Measurements from ENCODE around the gene EDAR. TPM values are rescaled to one million over a fixed set of nuclear protein-coding genes. Genes with fewer than 3 reads are reported as not detected.

EDAR gene
- total RNA-seq, 4 donors from 2014 or later = not detected

GRCh38 chr2:108941767-108942166 is 47.3 kb downstream of the EDAR start:
- intact Hi-C loops (cut with DNase I) = loop anchor here (10.0 kb wide), 1 partner anchor 87 kb away; no protein-coding TSS in a partner anchor
- Histone ChIP-seq H3K4me3 (no peak overlapping the region), H3K4me1 (peaks cover 0 to 16% (median 4%) of the 10 kb centered on the region in 4 donors), H3K27me3 (no peaks in the 10 kb centered on the region), H3K9me3 (peaks cover 0 to under 1% (median 0%) of the 10 kb centered on the region in 4 donors), H3K36me3 (no peaks in the 10 kb centered on the region), H3K27ac (replicated peaks in 1 of 4) (no peak overlapping the region)
- WGBS = 100% methylated on average over 4 of the region's 9 CpGs
- no peak for DNase-seq (ENCODE audit: extremely low spot score)
- TF ChIP-seq EP300 (IDR thresholded peaks at IDR 0.05) (no peak), POLR2AphosphoS5 (IDR thresholded peaks at IDR 0.05) (no peak), POLR2A (IDR thresholded peaks at IDR 0.05; ENCODE audit: low read depth) (no peak)
- TF ChIP-seq, protein P1, sequence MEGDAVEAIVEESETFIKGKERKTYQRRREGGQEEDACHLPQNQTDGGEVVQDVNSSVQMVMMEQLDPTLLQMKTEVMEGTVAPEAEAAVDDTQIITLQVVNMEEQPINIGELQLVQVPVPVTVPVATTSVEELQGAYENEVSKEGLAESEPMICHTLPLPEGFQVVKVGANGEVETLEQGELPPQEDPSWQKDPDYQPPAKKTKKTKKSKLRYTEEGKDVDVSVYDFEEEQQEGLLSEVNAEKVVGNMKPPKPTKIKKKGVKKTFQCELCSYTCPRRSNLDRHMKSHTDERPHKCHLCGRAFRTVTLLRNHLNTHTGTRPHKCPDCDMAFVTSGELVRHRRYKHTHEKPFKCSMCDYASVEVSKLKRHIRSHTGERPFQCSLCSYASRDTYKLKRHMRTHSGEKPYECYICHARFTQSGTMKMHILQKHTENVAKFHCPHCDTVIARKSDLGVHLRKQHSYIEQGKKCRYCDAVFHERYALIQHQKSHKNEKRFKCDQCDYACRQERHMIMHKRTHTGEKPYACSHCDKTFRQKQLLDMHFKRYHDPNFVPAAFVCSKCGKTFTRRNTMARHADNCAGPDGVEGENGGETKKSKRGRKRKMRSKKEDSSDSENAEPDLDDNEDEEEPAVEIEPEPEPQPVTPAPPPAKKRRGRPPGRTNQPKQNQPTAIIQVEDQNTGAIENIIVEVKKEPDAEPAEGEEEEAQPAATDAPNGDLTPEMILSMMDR (IDR thresholded peaks at IDR 0.05) = no peak

DNA sequence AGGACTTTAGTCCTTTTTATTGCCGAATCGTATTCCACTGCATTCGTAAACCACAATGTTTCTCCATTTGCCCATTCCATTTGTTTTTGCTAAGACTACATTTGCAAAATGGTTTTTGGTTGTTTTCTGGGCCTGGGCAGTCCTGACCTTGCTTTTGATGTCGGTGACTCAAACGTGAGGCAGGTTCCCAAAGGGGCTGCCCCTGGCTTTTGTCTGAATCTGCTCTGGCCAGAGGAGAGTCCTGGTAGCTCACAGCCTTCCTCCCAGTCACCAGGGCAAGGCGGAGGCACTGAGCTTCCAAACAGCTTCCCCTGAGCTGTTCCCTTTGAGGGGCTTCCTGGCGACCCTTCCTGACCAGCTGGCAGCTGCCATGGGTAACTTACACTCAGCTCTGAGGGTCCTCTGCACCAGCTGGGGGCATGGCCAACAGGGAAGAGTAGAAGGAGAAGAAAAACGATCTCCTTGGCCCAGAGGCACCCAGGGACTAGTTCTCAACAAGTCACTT is 47.8 kb downstream of the EDAR start:
- Histone ChIP-seq H3K27ac (replicated peaks in 1 of 4) (no peak overlapping the region), H3K4me1 (peaks cover 0 to 15% (median 4%) of the 10 kb centered on the region in 4 donors), H3K36me3 (no peaks in the 10 kb centered on the region), H3K27me3 (no peaks in the 10 kb centered on the region), H3K4me3 (no peak overlapping the region), H3K9me3 (no peaks in the 10 kb centered on the region)
- TF ChIP-seq EP300 (IDR thresholded peaks at IDR 0.05) = no peak
- TF ChIP-seq POLR2AphosphoS5 (IDR thresholded peaks at IDR 0.05) = no peak
- TF ChIP-seq, protein P1 (IDR thresholded peaks at IDR 0.05) = no peak
- TF ChIP-seq POLR2A (IDR thresholded peaks at IDR 0.05; ENCODE audit: low read depth) = no peak
- intact Hi-C loops (cut with DNase I) = loop anchor here (10.0 kb wide), 1 partner anchor 86 kb away; no protein-coding TSS in a partner anchor
- no peak for DNase-seq (ENCODE audit: extremely low spot score)
- 84% methylated on average over 7 of the region's 8 CpGs for WGBS

DNA sequence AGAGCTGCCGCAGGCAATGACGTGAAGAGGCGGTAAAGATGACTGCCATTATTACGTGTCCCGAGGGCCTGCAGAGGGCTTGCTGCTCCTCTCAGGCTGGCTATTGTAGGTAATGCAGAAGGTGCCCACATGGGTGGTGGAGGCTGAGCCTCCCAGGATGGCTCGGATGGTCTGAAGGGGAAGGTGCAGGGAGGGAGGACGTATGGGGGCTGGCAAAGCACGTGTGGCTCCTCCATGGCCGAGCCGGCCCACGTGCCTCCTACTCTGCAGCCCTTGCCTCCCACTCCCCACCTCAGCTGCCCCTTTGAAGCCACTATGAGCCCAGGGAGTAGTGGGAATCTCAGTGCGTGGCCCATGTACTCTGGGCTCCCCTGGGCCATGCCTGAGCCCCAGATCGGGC is 48.9 kb downstream of the EDAR start:
- Histone ChIP-seq H3K4me3 (no peak overlapping the region), H3K27me3 (no peaks in the 10 kb centered on the region), H3K4me1 (peaks cover 0 to 9% (median 4%) of the 10 kb centered on the region in 4 donors), H3K9me3 (no peaks in the 10 kb centered on the region), H3K36me3 (no peaks in the 10 kb centered on the region), H3K27ac (replicated peaks in 1 of 4) (no peak overlapping the region)
- TF ChIP-seq, protein P1 (IDR thresholded peaks at IDR 0.05) = no peak
- TF ChIP-seq EP300 (IDR thresholded peaks at IDR 0.05) (no peak), POLR2A (IDR thresholded peaks at IDR 0.05; ENCODE audit: low read depth) (no peak), POLR2AphosphoS5 (IDR thresholded peaks at IDR 0.05) (no peak)
- WGBS = 85% methylated on average over 13 of the region's 13 CpGs
- DNase-seq (ENCODE audit: extremely low spot score) = no peak
- intact Hi-C loops (cut with DNase I) = loop anchor here (10.0 kb wide), 1 partner anchor 85 kb away; no protein-coding TSS in a partner anchor

GRCh38 chr2:108938077-108938710 is 50.8 kb downstream of the EDAR start:
- intact Hi-C loops (cut with DNase I) = no loop called here
- H3K4me3 ChIP-seq = no peak overlapping the region
- DNase-seq (ENCODE audit: extremely low spot score) = no peak
- peaks cover 0 to 3% (median 0%) of the 10 kb centered on the region in 4 donors for H3K4me1 ChIP-seq
- no peaks in the 10 kb centered on the region for H3K9me3 ChIP-seq
- TF ChIP-seq, protein P1 (IDR thresholded peaks at IDR 0.05) = no peak
- TF ChIP-seq POLR2A (IDR thresholded peaks at IDR 0.05; ENCODE audit: low read depth) = no peak
- TF ChIP-seq EP300 (IDR thresholded peaks at IDR 0.05) = no peak
- no peak for TF ChIP-seq POLR2AphosphoS5 (IDR thresholded peaks at IDR 0.05)
- no peaks in the 10 kb centered on the region for H3K36me3 ChIP-seq
- 63% methylated on average over 9 of the region's 9 CpGs for WGBS
- no peaks in the 10 kb centered on the region for H3K27me3 ChIP-seq
- H3K27ac ChIP-seq (replicated peaks in 1 of 4) = no peak overlapping the region

All from esophagus muscularis mucosa (tissue), 4 donors.